Gastrocnemius medialis (tissue), 4 donors: ENCODE results near the gene HOXA3. TPM values are rescaled to one million over a fixed set of nuclear protein-coding genes. Genes with fewer than 3 reads are reported as not detected.
A peak's percentile ranks its signal among the peaks of the same experiment; 100 is the strongest.

Experiments used
- ATAC-seq, 2 donors: fragments of 150-250 bp; one replicate each; pipeline ENCODE4 v1.9.1; 2016
- DNase-seq, 2 donors: peaks; one replicate each; pipeline ENCODE4 v3.0.0-alpha.2; 2019
- H3K27ac ChIP-seq, 4 donors: fragments of 200-600 bp; sonication (generic); 1 replicate in 1 of 4; 2 replicates in 3 of 4; pipeline ENCODE4 v1.5.1; 2016 to 2018; ENCODE audit warnings: mild to moderate bottlenecking in 2 of 4, moderate library complexity in 1 of 4
- H3K27me3 ChIP-seq, 3 donors: fragments of 200-600 bp; sonication (generic) in 2 of 3; 1 replicate in 1 of 3; 2 replicates in 2 of 3; pipeline versions ENCODE4 v1.5.1 to v1.6.0; 2016 to 2019; ENCODE audit warnings: mild to moderate bottlenecking in 1 of 3, moderate library complexity in 1 of 3
- H3K36me3 ChIP-seq, 2 donors: fragments of 200-600 bp; sonication (generic) in 1 of 2; one replicate each; pipeline ENCODE4 v1.5.1; 2017 to 2018
- H3K4me1 ChIP-seq, 2 donors: fragments of 200-600 bp; sonication (generic) in 1 of 2; one replicate each; pipeline ENCODE4 v1.5.1; 2016 to 2017; ENCODE audit warnings: mild to moderate bottlenecking in 2 of 2
- H3K4me3 ChIP-seq, 4 donors: fragments of 200-600 bp; sonication (generic) in 3 of 4; 1 replicate in 1 of 4; 2 replicates in 3 of 4; pipeline ENCODE4 v1.5.1; 2016 to 2019; ENCODE audit warnings: mild to moderate bottlenecking in 2 of 4
- H3K9me3 ChIP-seq, 3 donors: fragments of 200-600 bp; sonication (generic) in 2 of 3; 1 replicate in 1 of 3; 2 replicates in 2 of 3; pipeline ENCODE4 v1.5.1; 2016 to 2019
- POLR2A ChIP-seq, 2 donors: fragments of 450-650 bp; IDR thresholded peaks; one replicate each; pipeline ENCODE4 v1.6.1; 2017; ENCODE audit warnings: antibody characterized with exemption in 2 of 2, mild to moderate bottlenecking in 2 of 2, moderate library complexity in 2 of 2
- in situ Hi-C, 4 donors: fragments of 200-750 bp; cut with MboI; loops; one replicate each; pipeline versions ENCODE4 v1.15.0 to v1.8.0; 2017; ENCODE audit warnings: low sequenced_read_pairs in 4 of 4
- intact Hi-C: fragments of 100-400 bp; cut with DNase I; formaldehyde crosslinking; loops from one replicate; pipeline ENCODE4 v1.15.1; 2023; ENCODE audit warnings: low total_unique reads
- total RNA-seq, 4 donors: library from RNA; depleted of rRNA; stranded (reverse); fragments of >200 nt; gene quantifications; one replicate each; pipeline versions ENCODE4 v1.1.0 to v1.2.3, GENCODE V29; 2016
- TF ChIP-seq, protein P1 (sequence below), 5 experiments: fragments of 450-650 bp in 3 of 5; fragments of 200-600 bp in 2 of 5; sonication (generic) in 2 of 5; IDR thresholded peaks in 4 of 5; conservative IDR thresholded peaks in 1 of 5; 1 replicate in 4 of 5; 2 replicates in 1 of 5; pipeline ENCODE4 v1.5.1; 2016 to 2019; ENCODE audit warnings: antibody characterized with exemption in 5 of 5, mild to moderate bottlenecking in 3 of 5, moderate library complexity in 3 of 5

The HOXA3 gene
- total RNA-seq, 4 donors from 2014 or later = 0.53 to 6.2 (median 3.0) TPM

- no peaks in the 10 kb centered on the region for H3K36me3 ChIP-seq
- peak overlapping the region; percentile 90 to 99 (median 95) for H3K27ac ChIP-seq
- in situ Hi-C loops (loop anchor here in 2 of 4 donors (5.0 to 25.0 kb wide), 3 partner anchors 956 to 1311 kb away; partner anchors contain the start of genes CBX3 (in 1 of the 2) and HNRNPA2B1 (in 1 of the 2)), intact Hi-C loops (loop anchor here (5.0 to 10.0 kb wide), 2 partner anchors 36 to 1404 kb away; partner anchors contain the start of gene HOXA4)
- peak overlapping the region; percentile 62 to 88 (median 77) for H3K4me3 ChIP-seq
- peak in 1 of 2 donors; percentile 80 for DNase-seq
- H3K27me3 ChIP-seq = no peaks in the 10 kb centered on the region
- peak; percentile 22 to 32 for ATAC-seq
- no peaks in the 10 kb centered on the region for H3K9me3 ChIP-seq
- no peak for TF ChIP-seq POLR2A (IDR thresholded peaks at IDR 0.05)
- TF ChIP-seq, protein P1, sequence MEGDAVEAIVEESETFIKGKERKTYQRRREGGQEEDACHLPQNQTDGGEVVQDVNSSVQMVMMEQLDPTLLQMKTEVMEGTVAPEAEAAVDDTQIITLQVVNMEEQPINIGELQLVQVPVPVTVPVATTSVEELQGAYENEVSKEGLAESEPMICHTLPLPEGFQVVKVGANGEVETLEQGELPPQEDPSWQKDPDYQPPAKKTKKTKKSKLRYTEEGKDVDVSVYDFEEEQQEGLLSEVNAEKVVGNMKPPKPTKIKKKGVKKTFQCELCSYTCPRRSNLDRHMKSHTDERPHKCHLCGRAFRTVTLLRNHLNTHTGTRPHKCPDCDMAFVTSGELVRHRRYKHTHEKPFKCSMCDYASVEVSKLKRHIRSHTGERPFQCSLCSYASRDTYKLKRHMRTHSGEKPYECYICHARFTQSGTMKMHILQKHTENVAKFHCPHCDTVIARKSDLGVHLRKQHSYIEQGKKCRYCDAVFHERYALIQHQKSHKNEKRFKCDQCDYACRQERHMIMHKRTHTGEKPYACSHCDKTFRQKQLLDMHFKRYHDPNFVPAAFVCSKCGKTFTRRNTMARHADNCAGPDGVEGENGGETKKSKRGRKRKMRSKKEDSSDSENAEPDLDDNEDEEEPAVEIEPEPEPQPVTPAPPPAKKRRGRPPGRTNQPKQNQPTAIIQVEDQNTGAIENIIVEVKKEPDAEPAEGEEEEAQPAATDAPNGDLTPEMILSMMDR (IDR thresholded peaks at IDR 0.05 in 4 of 5, conservative IDR thresholded peaks at IDR 0.05 in 1 of 5) = peak in 1 of 5 experiments; percentile 28
- peaks cover 7 to 47% of the 10 kb centered on the region in 2 donors for H3K4me1 ChIP-seq
Observed at GRCh38 chr7:27168265-27168947, 16.0 kb upstream of the HOXA3 start.

DNA sequence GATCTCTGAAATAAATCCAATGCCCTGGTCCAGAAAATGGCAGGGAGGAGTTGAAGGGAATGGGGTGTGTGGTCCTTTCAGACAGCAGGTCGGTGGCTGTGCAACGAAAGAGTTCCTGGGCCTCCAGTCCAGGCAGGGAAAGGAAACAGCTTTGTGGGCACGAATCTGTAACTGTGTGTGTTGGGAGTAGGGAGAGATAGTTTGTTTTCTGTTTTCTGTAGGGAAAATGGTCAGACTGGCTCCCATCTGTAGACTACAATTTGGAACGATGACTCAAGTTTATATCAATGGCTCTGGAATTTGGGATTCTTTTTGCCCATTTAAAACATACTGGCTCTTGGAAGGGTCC is 15.5 kb upstream of the HOXA3 start:
- Histone ChIP-seq H3K27me3 (no peaks in the 10 kb centered on the region), H3K4me1 (peaks cover 9 to 51% of the 10 kb centered on the region in 2 donors), H3K4me3 (peak overlapping the region; percentile 62 to 88 (median 77)), H3K36me3 (no peaks in the 10 kb centered on the region), H3K9me3 (no peaks in the 10 kb centered on the region), H3K27ac (peak overlapping the region; percentile 90 to 99 (median 95))
- no peak for ATAC-seq
- DNase-seq = peak in 1 of 2 donors; percentile 17
- intact Hi-C loops (loop anchor here (5.0 to 10.0 kb wide), 2 partner anchors 36 to 1403 kb away; partner anchors contain the start of gene HOXA4), in situ Hi-C loops (loop anchor here in 2 of 4 donors (5.0 to 25.0 kb wide), 3 partner anchors 956 to 1311 kb away; partner anchors contain the start of genes CBX3 (in 1 of the 2) and HNRNPA2B1 (in 1 of the 2))
- TF ChIP-seq, protein P1 (IDR thresholded peaks at IDR 0.05 in 4 of 5, conservative IDR thresholded peaks at IDR 0.05 in 1 of 5) = no peak
- no peak for TF ChIP-seq POLR2A (IDR thresholded peaks at IDR 0.05)

- ATAC-seq (no peak), DNase-seq (peak in 1 of 2 donors; percentile 49)
- Histone ChIP-seq H3K9me3 (no peaks in the 10 kb centered on the region), H3K27ac (peak overlapping the region; percentile 90 to 99 (median 95)), H3K4me3 (peak overlapping the region; percentile 62 to 88 (median 77)), H3K36me3 (no peaks in the 10 kb centered on the region), H3K4me1 (peaks cover 12 to 55% of the 10 kb centered on the region in 2 donors), H3K27me3 (no peaks in the 10 kb centered on the region)
- in situ Hi-C loops = loop anchor here in 2 of 4 donors (5.0 to 25.0 kb wide), 3 partner anchors 955 to 1310 kb away; partner anchors contain the start of genes CBX3 (in 1 of the 2) and HNRNPA2B1 (in 1 of the 2)
- TF ChIP-seq, protein P1 (IDR thresholded peaks at IDR 0.05 in 4 of 5, conservative IDR thresholded peaks at IDR 0.05 in 1 of 5) = no peak
- peak in 1 of 2 donors; percentile 27 for TF ChIP-seq POLR2A (IDR thresholded peaks at IDR 0.05)
- intact Hi-C loops = loop anchor here (5.0 to 10.0 kb wide), 2 partner anchors 35 to 1402 kb away; partner anchors contain the start of gene HOXA4
Observed at GRCh38 chr7:27166531-27167505, 14.4 kb upstream of the HOXA3 start.

DNA sequence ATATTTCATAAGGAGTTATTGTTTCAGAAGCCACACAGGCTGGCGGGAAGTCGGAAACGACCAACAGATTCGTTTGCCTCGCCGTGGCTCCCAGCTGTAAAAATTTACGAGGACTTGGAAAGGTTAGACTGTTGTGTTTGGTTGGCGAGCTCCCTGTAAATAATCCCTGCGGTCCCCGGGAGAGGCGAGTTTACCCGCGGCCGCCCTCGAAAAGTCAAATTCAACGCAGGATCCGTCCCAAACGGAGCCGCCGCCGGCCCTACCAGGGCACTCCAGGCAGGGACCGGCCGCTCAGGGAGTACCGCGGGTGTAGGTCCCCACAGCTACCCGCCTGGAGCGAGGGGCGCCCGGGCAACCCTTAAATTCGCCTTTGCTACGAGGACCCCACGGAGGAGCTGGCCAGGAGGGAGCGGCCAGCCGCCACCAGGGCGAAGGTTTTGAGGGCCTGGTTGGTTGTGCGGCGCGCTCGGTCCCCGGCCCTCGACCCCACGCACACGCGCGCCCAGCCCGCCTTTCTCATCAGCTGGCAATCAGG is 13.7 kb upstream of the HOXA3 start:
- intact Hi-C loops (loop anchor here (1.0 to 10.0 kb wide), 5 partner anchors 10 to 1401 kb away; partner anchors contain the start of genes CBX3, HNRNPA2B1, HOXA4 and HOXA7), in situ Hi-C loops (loop anchor here in 2 of 4 donors (5.0 to 25.0 kb wide), 3 partner anchors 954 to 1309 kb away; partner anchors contain the start of genes CBX3 (in 1 of the 2) and HNRNPA2B1 (in 1 of the 2))
- H3K4me3 ChIP-seq = peak overlapping the region; percentile 62 to 88 (median 77)
- no peaks in the 10 kb centered on the region for H3K27me3 ChIP-seq
- H3K36me3 ChIP-seq = no peaks in the 10 kb centered on the region
- no peaks in the 10 kb centered on the region for H3K9me3 ChIP-seq
- ATAC-seq = peak; percentile 5 to 6
- TF ChIP-seq, protein P1 (IDR thresholded peaks at IDR 0.05 in 4 of 5, conservative IDR thresholded peaks at IDR 0.05 in 1 of 5) = no peak
- no peak for TF ChIP-seq POLR2A (IDR thresholded peaks at IDR 0.05)
- H3K4me1 ChIP-seq = peaks cover 12 to 54% of the 10 kb centered on the region in 2 donors
- peak in 1 of 2 donors; percentile 65 for DNase-seq
- H3K27ac ChIP-seq = peak overlapping the region; percentile 90 to 99 (median 95)
